Endometrial microvascular endothelial cells (primary cell): Measurements from ENCODE around the gene FTSJ1. TPM values are rescaled to one million over a fixed set of nuclear protein-coding genes. Genes with fewer than 3 reads are reported as not detected.

Experiments used
- in situ Hi-C: cut with HindIII; loops from 2 replicates; pipeline ENCODE4 v1.10.0; 2017; ENCODE audit warnings: low sequenced_read_pairs, low pct_unique_long_range_greater_than_20kb; ENCODE audit errors: inconsistent ontology term
- total RNA-seq: library from RNA; depleted of rRNA; stranded (reverse); fragments of >200 nt; gene quantifications from one replicate; pipeline ENCODE4 v1.2.3, GENCODE V29; 2015; ENCODE audit errors: inconsistent ontology term

FTSJ1 gene
- total RNA-seq, 1 donor from 2014 or later, result 93.7 TPM

- in situ Hi-C loops, result no loop called here
Measured at GRCh38 chrX:48489892-48490291, 13.9 kb downstream of the FTSJ1 start.

- in situ Hi-C loops, result no loop called here
Measured at GRCh38 chrX:48490661-48491060, 14.7 kb downstream of the FTSJ1 start.

GRCh38 chrX:48491809-48492208 lies 15.8 kb downstream of the FTSJ1 start:
- in situ Hi-C loops, result no loop called here

- in situ Hi-C loops, result no loop called here
Measured at GRCh38 chrX:48492293-48492910, 16.4 kb downstream of the FTSJ1 start.

- in situ Hi-C loops, result no loop called here
Measured at GRCh38 chrX:48493890-48494364, 17.9 kb downstream of the FTSJ1 start.

GRCh38 chrX:48496660-48497059 lies 20.7 kb downstream of the FTSJ1 start:
- in situ Hi-C loops, result no loop called here

- in situ Hi-C loops, result no loop called here
Measured at GRCh38 chrX:48497871-48498270, 21.9 kb downstream of the FTSJ1 start.

GRCh38 chrX:48498374-48498809 lies 22.4 kb downstream of the FTSJ1 start:
- in situ Hi-C loops, result no loop called here

GRCh38 chrX:48504261-48504660 lies 28.3 kb downstream of the FTSJ1 start:
- in situ Hi-C loops, result no loop called here

GRCh38 chrX:48505481-48505880 lies 29.5 kb downstream of the FTSJ1 start:
- in situ Hi-C loops, result no loop called here

GRCh38 chrX:48507246-48507645 lies 31.2 kb downstream of the FTSJ1 start:
- in situ Hi-C loops, result no loop called here

GRCh38 chrX:48508400-48509244 lies 32.6 kb downstream of the FTSJ1 start, which contains the start of gene PORCN:
PORCN (plus strand) TSS chrX:48508992; CDS start chrX:48509821, 829 bp downstream.
- in situ Hi-C loops, result no loop called here

GRCh38 chrX:48509245-48509590 lies 33.2 kb downstream of the FTSJ1 start:
- in situ Hi-C loops, result no loop called here

GRCh38 chrX:48509619-48510018 lies 33.6 kb downstream of the FTSJ1 start:
- in situ Hi-C loops, result no loop called here

GRCh38 chrX:48511560-48511959 lies 35.6 kb downstream of the FTSJ1 start:
- in situ Hi-C loops, result no loop called here

GRCh38 chrX:48512371-48512935 lies 36.5 kb downstream of the FTSJ1 start:
- in situ Hi-C loops, result no loop called here

- in situ Hi-C loops, result no loop called here
Measured at GRCh38 chrX:48513670-48514069, 37.7 kb downstream of the FTSJ1 start.

- in situ Hi-C loops, result no loop called here
Measured at GRCh38 chrX:48514126-48514806, 38.3 kb downstream of the FTSJ1 start.

GRCh38 chrX:48514868-48515460 lies 39.0 kb downstream of the FTSJ1 start:
- in situ Hi-C loops, result no loop called here
